Measurements from ENCODE around the gene ASB4. TPM values are rescaled to one million over a fixed set of nuclear protein-coding genes. Genes with fewer than 3 reads are reported as not detected.

Gene ASB4
- total RNA-seq, 4 donors from 2014 or later = 1.4 to 27.3 (median 17.9) TPM

- in situ Hi-C loops (cut with MboI; ENCODE audit: low sequenced_read_pairs in 4 of 4) = loop anchor here in 2 of 4 donors (25.0 kb wide), 1 partner anchor 1029 kb away; no protein-coding TSS in a partner anchor
- no peak for ATAC-seq
- Histone ChIP-seq H3K9me3 (no peaks in the 10 kb centered on the region), H3K27me3 (no peaks in the 10 kb centered on the region), H3K4me1 (peaks cover 32 to 33% of the 10 kb centered on the region in 2 donors), H3K4me3 (no peak overlapping the region), H3K27ac (no peak overlapping the region), H3K36me3 (peaks cover 0 to 7% of the 10 kb centered on the region in 2 donors)
- DNase-seq = no peak
- no peak for TF ChIP-seq POLR2A (IDR thresholded peaks at IDR 0.05)
- no peak for TF ChIP-seq CTCF (IDR thresholded peaks at IDR 0.05 in 4 of 5, conservative IDR thresholded peaks at IDR 0.05 in 1 of 5)
- intact Hi-C loops (cut with DNase I; ENCODE audit: low total_unique reads) = no loop called here
These were observed 6.0 kb downstream of the ASB4 start for GRCh38 chr7:95491634-95492314.

GRCh38 chr7:95493247-95493646 is 7.5 kb downstream of the ASB4 start:
- in situ Hi-C loops (cut with MboI; ENCODE audit: low sequenced_read_pairs in 4 of 4) = loop anchor here in 2 of 4 donors (25.0 kb wide), 1 partner anchor 1031 kb away; no protein-coding TSS in a partner anchor
- ATAC-seq = no peak
- no peak for DNase-seq
- Histone ChIP-seq H3K4me3 (no peak overlapping the region), H3K36me3 (peaks cover 0 to 10% of the 10 kb centered on the region in 2 donors), H3K4me1 (peaks cover 20 to 25% of the 10 kb centered on the region in 2 donors), H3K27me3 (no peaks in the 10 kb centered on the region), H3K27ac (no peak overlapping the region), H3K9me3 (no peaks in the 10 kb centered on the region)
- no peak for TF ChIP-seq POLR2A (IDR thresholded peaks at IDR 0.05)
- no peak for TF ChIP-seq CTCF (IDR thresholded peaks at IDR 0.05 in 4 of 5, conservative IDR thresholded peaks at IDR 0.05 in 1 of 5)
- intact Hi-C loops (cut with DNase I; ENCODE audit: low total_unique reads) = no loop called here

DNA sequence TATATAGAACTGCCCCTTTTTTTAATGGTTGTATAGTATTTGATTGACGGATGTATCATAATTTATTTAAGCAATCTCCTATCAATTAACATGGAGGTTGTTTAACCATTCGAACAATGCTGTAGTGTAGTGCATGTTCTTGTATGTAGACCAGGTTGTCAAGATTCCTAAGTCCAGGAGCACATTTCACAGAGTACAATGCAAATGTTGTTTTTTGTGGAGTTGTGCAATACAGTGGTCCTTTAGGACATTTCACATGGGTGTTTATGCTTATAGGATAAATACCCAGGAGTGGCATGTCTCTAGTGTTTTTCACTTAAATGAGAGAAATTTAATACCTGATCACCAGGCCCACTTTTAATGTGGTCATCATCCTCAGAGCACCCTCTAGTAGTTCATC is 8.1 kb downstream of the ASB4 start:
- no peak overlapping the region for H3K27ac ChIP-seq
- DNase-seq (no peak), ATAC-seq (no peak)
- no peak overlapping the region for H3K4me3 ChIP-seq
- H3K36me3 ChIP-seq = peaks cover 0 to 10% of the 10 kb centered on the region in 2 donors
- TF ChIP-seq CTCF (IDR thresholded peaks at IDR 0.05 in 4 of 5, conservative IDR thresholded peaks at IDR 0.05 in 1 of 5) = no peak
- no peak for TF ChIP-seq POLR2A (IDR thresholded peaks at IDR 0.05)
- peaks cover 14 to 20% of the 10 kb centered on the region in 2 donors for H3K4me1 ChIP-seq
- no peaks in the 10 kb centered on the region for H3K27me3 ChIP-seq
- H3K9me3 ChIP-seq = no peaks in the 10 kb centered on the region
- in situ Hi-C loops (cut with MboI; ENCODE audit: low sequenced_read_pairs in 4 of 4) = loop anchor here in 2 of 4 donors (25.0 kb wide), 1 partner anchor 1032 kb away; no protein-coding TSS in a partner anchor
- intact Hi-C loops (cut with DNase I; ENCODE audit: low total_unique reads) = no loop called here

- H3K27ac ChIP-seq = no peak overlapping the region
- in situ Hi-C loops (cut with MboI; ENCODE audit: low sequenced_read_pairs in 4 of 4) (loop anchor here in 2 of 4 donors (10.0 to 25.0 kb wide), 2 partner anchors 193 to 361 kb away; no protein-coding TSS in a partner anchor), intact Hi-C loops (cut with DNase I; ENCODE audit: low total_unique reads) (no loop called here)
- peaks cover 0 to 3% of the 10 kb centered on the region in 2 donors for H3K4me1 ChIP-seq
- H3K9me3 ChIP-seq = no peaks in the 10 kb centered on the region
- no peak for ATAC-seq
- TF ChIP-seq CTCF (IDR thresholded peaks at IDR 0.05 in 4 of 5, conservative IDR thresholded peaks at IDR 0.05 in 1 of 5) = no peak
- TF ChIP-seq POLR2A (IDR thresholded peaks at IDR 0.05) = no peak
- no peak for DNase-seq
- no peak overlapping the region for H3K4me3 ChIP-seq
- peaks cover 0 to 3% of the 10 kb centered on the region in 2 donors for H3K36me3 ChIP-seq
- no peaks in the 10 kb centered on the region for H3K27me3 ChIP-seq
These were observed 15.6 kb downstream of the ASB4 start for GRCh38 chr7:95501261-95501832.
